Measurements from ENCODE around the gene LARGE1.

DNA sequence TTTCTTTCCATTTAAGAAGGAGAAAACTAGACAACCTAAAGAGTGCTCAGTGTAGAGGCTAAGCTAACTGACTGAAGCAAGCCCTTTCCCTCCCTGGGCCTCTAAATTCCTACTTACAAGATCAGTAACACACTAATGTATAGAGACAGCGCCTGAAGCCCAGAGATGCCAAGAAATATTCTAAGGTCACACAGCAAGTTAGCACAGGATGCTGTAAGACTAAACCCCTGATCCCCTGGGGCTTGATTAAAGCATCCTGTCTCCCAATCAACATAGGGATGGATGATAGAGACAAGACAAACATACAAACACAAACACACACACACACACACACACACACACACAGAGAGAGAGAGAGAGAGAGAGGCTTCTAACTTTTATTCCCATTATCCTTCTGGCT lies 5.6 kb downstream of the LARGE1 start:
- TF ChIP-seq EZH2phosphoT487 (IDR thresholded peaks at IDR 0.05; ENCODE audit: insufficient read depth, low read depth) (no peak), EZH2 (IDR thresholded peaks at IDR 0.05; ENCODE audit: insufficient read depth, poor library complexity, severe bottlenecking) (no peak)

Data from GM23248 (cell line).